C1 segment of cervical spinal cord (tissue), 14 donors: ENCODE measurements around the gene AP5M1.
"Not testable (repeated sequence)": the region's sequence is repeated elsewhere in the genome, so short reads cannot be mapped to it uniquely, and the experiment has no call there.

ENCODE experiments used
- DNase-seq, 14 donors: peaks; one replicate each; lab custom pipeline; 2025; lab: John Stamatoyannopoulos, UW

AP5M1 gene

GRCh38 chr14:57290751-57291150 lies 22.0 kb downstream of the AP5M1 start:
- no peak for DNase-seq

GRCh38 chr14:57291692-57292647 lies 23.2 kb downstream of the AP5M1 start:
- DNase-seq: no peak

GRCh38 chr14:57293866-57294837 lies 25.4 kb downstream of the AP5M1 start:
- no peak for DNase-seq

- no peak for DNase-seq
Observed at GRCh38 chr14:57295239-57295638, 26.5 kb downstream of the AP5M1 start.

- no peak for DNase-seq
Observed at GRCh38 chr14:57297852-57298251, 29.1 kb downstream of the AP5M1 start.

- DNase-seq: no peak
Observed at GRCh38 chr14:57299511-57299910, 30.7 kb downstream of the AP5M1 start.

- DNase-seq: no peak
Observed at GRCh38 chr14:57302883-57303282, 34.1 kb downstream of the AP5M1 start.

GRCh38 chr14:57314396-57315089 lies 45.8 kb downstream of the AP5M1 start:
- DNase-seq: no peak

- DNase-seq: peak in 11 of 14 donors; percentile 1 to 51 (median 15)
Observed at GRCh38 chr14:57317248-57317833, 48.6 kb downstream of the AP5M1 start.

GRCh38 chr14:57319636-57320192 lies 50.9 kb downstream of the AP5M1 start:
- DNase-seq: no peak

GRCh38 chr14:57323721-57324120 lies 55.0 kb downstream of the AP5M1 start:
- no peak for DNase-seq

- DNase-seq: no peak
Observed at GRCh38 chr14:57326253-57326652, 57.5 kb downstream of the AP5M1 start.

GRCh38 chr14:57329833-57330232 lies 61.1 kb downstream of the AP5M1 start:
- DNase-seq: no peak

GRCh38 chr14:57332475-57332874 lies 63.7 kb downstream of the AP5M1 start:
- DNase-seq: not testable (repeated sequence)

GRCh38 chr14:57333726-57334125 lies 65.0 kb downstream of the AP5M1 start:
- DNase-seq: not testable (repeated sequence)

- DNase-seq: not testable (repeated sequence)
Observed at GRCh38 chr14:57343545-57344297, 75.0 kb downstream of the AP5M1 start.

- DNase-seq: no peak
Observed at GRCh38 chr14:57345106-57345505, 76.3 kb downstream of the AP5M1 start.

GRCh38 chr14:57346741-57347140 lies 78.0 kb downstream of the AP5M1 start:
- no peak for DNase-seq
